GM23248 (cell line): ENCODE results near the gene ABCA8. TPM values are rescaled to one million over a fixed set of nuclear protein-coding genes. Genes with fewer than 3 reads are reported as not detected.

Source experiments
- DNase-seq: peaks from one replicate; pipeline ENCODE4 v3.0.0-alpha.2; 2015
- H2AFZ ChIP-seq: fragments of 200-600 bp; sonication (generic); 2 replicates; pipeline ENCODE4 v1.6.1; 2016; ENCODE audit warnings: antibody characterized with exemption
- H3F3A ChIP-seq: fragments of 200-600 bp; sonication (generic); 2 replicates; pipeline ENCODE4 v1.6.1; 2016; ENCODE audit warnings: mild to moderate bottlenecking, antibody characterized with exemption, mixed run types; ENCODE audit not compliant: insufficient read depth
- H3K27ac ChIP-seq: fragments of 200-600 bp; sonication (generic); 2 replicates; pipeline ENCODE4 v1.5.1; 2016; ENCODE audit warnings: mild to moderate bottlenecking
- H3K27me3 ChIP-seq: fragments of 200-600 bp; sonication (generic); replicated peaks from 2 replicates; pipeline ENCODE4 v1.6.1; 2016; ENCODE audit warnings: mild to moderate bottlenecking; ENCODE audit not compliant: insufficient read depth
- H3K36me3 ChIP-seq: fragments of 200-600 bp; sonication (generic); 2 replicates; pipeline ENCODE4 v1.6.1; 2016; ENCODE audit warnings: low read depth, mild to moderate bottlenecking
- H3K4me1 ChIP-seq: fragments of 200-600 bp; sonication (generic); 2 replicates; pipeline ENCODE4 v1.6.1; 2016; ENCODE audit warnings: mild to moderate bottlenecking; ENCODE audit not compliant: insufficient read depth
- H3K4me2 ChIP-seq: fragments of 200-600 bp; sonication (generic); one replicate; pipeline ENCODE4 v1.6.1; 2016; ENCODE audit warnings: mild to moderate bottlenecking; ENCODE audit not compliant: unreplicated experiment
- H3K4me3 ChIP-seq: fragments of 200-600 bp; sonication (generic); 2 replicates; pipeline ENCODE4 v1.5.1; 2016; ENCODE audit warnings: mild to moderate bottlenecking
- H3K79me2 ChIP-seq: fragments of 200-600 bp; sonication (generic); 2 replicates; pipeline ENCODE4 v1.6.1; 2016; ENCODE audit warnings: mild to moderate bottlenecking; ENCODE audit not compliant: insufficient read depth
- H3K9ac ChIP-seq: fragments of 200-600 bp; sonication (generic); 2 replicates; pipeline ENCODE4 v1.6.1; 2016; ENCODE audit warnings: mild to moderate bottlenecking
- H3K9me2 ChIP-seq: fragments of 200-600 bp; sonication (generic); 2 replicates; pipeline ENCODE4 v1.6.1; 2016; ENCODE audit warnings: mixed run types, mild to moderate bottlenecking, moderate library complexity; ENCODE audit not compliant: insufficient read depth
- H3K9me3 ChIP-seq: fragments of 200-600 bp; sonication (generic); one replicate; pipeline ENCODE4 v1.6.1; 2017; ENCODE audit warnings: low read depth
- H4K20me1 ChIP-seq: fragments of 200-600 bp; sonication (generic); 2 replicates; pipeline ENCODE4 v1.6.0; 2016; ENCODE audit not compliant: insufficient read depth
- EZH2 ChIP-seq: fragments of 200-600 bp; sonication (generic); IDR thresholded peaks from 2 replicates; pipeline ENCODE4 v1.6.1; 2018; ENCODE audit warnings: antibody characterized with exemption, mild to moderate bottlenecking; ENCODE audit not compliant: insufficient read depth, poor library complexity, severe bottlenecking
- EZH2phosphoT487 ChIP-seq: fragments of 200-600 bp; sonication (generic); IDR thresholded peaks from 2 replicates; pipeline ENCODE4 v1.6.1; 2018; ENCODE audit warnings: antibody characterized with exemption, moderate library complexity, mild to moderate bottlenecking, low read depth; ENCODE audit not compliant: insufficient read depth
- WGBS, 2 experiments: methylation state at CpG; one replicate each; pipeline ENCODE4 v1.1.6; 2015 to 2017; ENCODE audit warnings: low lambda C conversion rate in 2 of 2, low coverage in 1 of 2; ENCODE audit errors: missing lambda C conversion rate in 2 of 2; 5-methylcytosine and 5-hydroxymethylcytosine counted together
- in situ Hi-C: fragments of 300-500 bp; cut with MboI; formaldehyde crosslinking; loops from 2 replicates; pipeline ENCODE4 v1.15.0; 2020
- polyA plus RNA-seq: library from polyadenylated mRNA; unstranded; fragments of >200 nt; fragmentation: Nextera tagmentation; extraction: Ambion mirVana; gene quantifications from 2 replicates; pipeline ENCODE4 v1.2.1, GENCODE V29; 2016
- total RNA-seq: library from RNA; depleted of rRNA; stranded (reverse); fragments of >200 nt; shearing (Covaris generic); gene quantifications from 2 replicates; pipeline ENCODE4 v1.2.3, GENCODE V29; 2014; rRNA removed

Gene ABCA8
- total and polyA plus RNA-seq, 2 experiments from 2014 or later, result 4.4 to 8.0 TPM

DNA sequence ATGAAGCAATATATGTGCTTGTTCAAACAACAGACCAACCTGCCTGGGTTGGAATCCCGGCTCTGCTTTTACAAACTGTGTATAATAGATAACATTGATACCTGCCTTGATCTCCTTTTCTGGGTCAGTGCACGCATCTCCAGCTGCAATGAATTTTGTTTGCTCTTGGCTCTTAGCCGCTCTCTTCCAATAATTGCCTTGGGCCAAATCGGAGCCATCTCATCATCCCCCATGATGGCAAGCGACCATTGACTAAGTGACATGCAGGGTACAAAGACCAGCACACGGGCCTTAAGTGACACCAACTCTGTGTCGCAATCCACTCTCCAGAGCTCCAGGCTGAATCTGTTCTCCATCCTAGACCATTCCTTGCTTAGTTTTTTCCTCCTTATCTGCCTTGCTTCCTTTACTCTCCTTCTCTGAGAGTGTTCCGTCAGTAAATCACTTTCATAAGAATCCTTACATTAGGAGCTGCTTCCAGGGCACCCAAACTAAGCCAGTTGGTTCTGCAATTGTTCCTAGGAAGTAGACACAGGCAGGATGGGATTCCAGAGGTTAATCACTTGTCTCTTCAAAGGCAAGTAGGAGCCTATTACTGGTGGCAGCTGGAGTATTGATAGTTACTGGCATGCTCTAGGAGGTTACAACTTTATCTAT lies 134.2 kb downstream of the ABCA8 start:
- H3K27me3 ChIP-seq, result no peaks in the 10 kb centered on the region
- peaks cover 26% of the 10 kb centered on the region for H3F3A ChIP-seq
- H3K36me3 ChIP-seq, result no peaks in the 10 kb centered on the region
- peak overlapping the region; percentile 70 for H3K4me2 ChIP-seq
- 92 to 95% methylated on average over 8 of the region's 8 CpGs for WGBS, 2 experiments
- H3K9me3 ChIP-seq, result no peaks in the 10 kb centered on the region
- H3K4me1 ChIP-seq, result peaks cover 16% of the 10 kb centered on the region
- H3K9me2 ChIP-seq, result no peaks in the 10 kb centered on the region
- TF ChIP-seq EZH2 (no peak), EZH2phosphoT487 (no peak)
- H4K20me1 ChIP-seq, result no peaks in the 10 kb centered on the region
- H2AFZ ChIP-seq, result no peak overlapping the region
- H3K4me3 ChIP-seq, result no peak overlapping the region
- H3K27ac ChIP-seq, result no peak overlapping the region
- H3K79me2 ChIP-seq, result no peaks in the 10 kb centered on the region
- in situ Hi-C loops, result no loop called here
- H3K9ac ChIP-seq, result no peak overlapping the region
- DNase-seq, result no peak

GRCh38 chr17:68820476-68820824 lies 134.7 kb downstream of the ABCA8 start:
- no peak overlapping the region for H3K4me3 ChIP-seq
- peaks cover 26% of the 10 kb centered on the region for H3F3A ChIP-seq
- H3K27me3 ChIP-seq, result no peaks in the 10 kb centered on the region
- H3K27ac ChIP-seq, result no peak overlapping the region
- H4K20me1 ChIP-seq, result no peaks in the 10 kb centered on the region
- H3K9me3 ChIP-seq, result no peaks in the 10 kb centered on the region
- TF ChIP-seq EZH2phosphoT487 (no peak), EZH2 (no peak)
- H3K4me2 ChIP-seq, result no peak overlapping the region
- no peak overlapping the region for H3K9ac ChIP-seq
- H2AFZ ChIP-seq, result no peak overlapping the region
- no peaks in the 10 kb centered on the region for H3K9me2 ChIP-seq
- H3K36me3 ChIP-seq, result no peaks in the 10 kb centered on the region
- H3K4me1 ChIP-seq, result peaks cover 16% of the 10 kb centered on the region
- in situ Hi-C loops, result no loop called here
- no peaks in the 10 kb centered on the region for H3K79me2 ChIP-seq
- no peak for DNase-seq
- 98% methylated on average over 5 of the region's 5 CpGs for WGBS, 2 experiments

DNA sequence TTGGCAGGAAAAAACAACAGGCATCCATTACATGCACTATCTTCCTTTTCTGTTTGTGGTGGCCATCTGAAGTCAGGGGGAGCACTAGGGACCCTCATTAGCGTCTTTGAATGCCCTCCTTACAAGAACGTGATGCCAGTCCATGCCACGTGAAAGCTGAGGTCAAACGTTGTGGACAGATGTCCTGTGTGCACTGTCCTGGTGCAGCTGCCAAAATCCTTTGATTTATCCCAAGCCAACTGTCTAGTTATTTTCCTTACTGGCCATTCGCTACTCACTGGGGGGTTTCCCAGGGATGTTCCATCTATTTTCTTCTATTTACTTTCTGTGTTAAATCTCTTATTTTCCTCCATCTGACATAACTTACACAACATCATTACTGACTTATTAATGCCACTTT lies 135.7 kb downstream of the ABCA8 start:
- H3K36me3 ChIP-seq, result no peaks in the 10 kb centered on the region
- no peak overlapping the region for H3K27ac ChIP-seq
- no peaks in the 10 kb centered on the region for H3K27me3 ChIP-seq
- H2AFZ ChIP-seq, result no peak overlapping the region
- H3F3A ChIP-seq, result peaks cover 26% of the 10 kb centered on the region
- no peaks in the 10 kb centered on the region for H3K9me2 ChIP-seq
- TF ChIP-seq EZH2 (no peak), EZH2phosphoT487 (no peak)
- H3K4me3 ChIP-seq, result no peak overlapping the region
- no peak overlapping the region for H3K9ac ChIP-seq
- WGBS, 2 experiments, result 85 to 89% methylated on average over 5 of the region's 5 CpGs
- peaks cover 16% of the 10 kb centered on the region for H3K4me1 ChIP-seq
- no peaks in the 10 kb centered on the region for H3K9me3 ChIP-seq
- in situ Hi-C loops, result no loop called here
- no peak for DNase-seq
- no peaks in the 10 kb centered on the region for H3K79me2 ChIP-seq
- no peaks in the 10 kb centered on the region for H4K20me1 ChIP-seq
- no peak overlapping the region for H3K4me2 ChIP-seq

Other genes with a start within 250 kb of the ABCA8 start
- gene ABCA9, start 105.5 kb upstream of the ABCA8 start, total RNA-seq, result 0.51 and 0.65 TPM in 2 replicates
- gene ABCA9, start 105.5 kb upstream of the ABCA8 start, polyA plus RNA-seq, result 0.24 and 0.41 TPM in 2 replicates
- 5.3 and 6.4 TPM in 2 replicates for gene ABCA6, start 186.5 kb upstream of the ABCA8 start, total RNA-seq
- gene ABCA6, start 186.5 kb upstream of the ABCA8 start, polyA plus RNA-seq, result 2.1 and 2.8 TPM in 2 replicates